HEK293 (cell line): ENCODE measurements around the gene PRKCQ.

Source experiments
- CTCF ChIA-PET: fragments of 350-600 bp; formaldehyde crosslinking; extraction: SDS; loops from one replicate; lab custom pipeline; 2021; ENCODE audit warnings: antibody characterized with exemption; lab: Yijun Ruan, JAX
- POLR2A ChIA-PET: fragments of 300-600 bp; formaldehyde crosslinking; extraction: SDS; loops from one replicate; lab custom pipeline; 2020; ENCODE audit warnings: antibody characterized with exemption, inconsistent platforms; lab: Yijun Ruan, JAX
- H3K27ac ChIP-seq: fragments of 200-500 bp; sonication (Bioruptor generic); 2 replicates; pipeline ENCODE4 v1.5.1; 2014; ENCODE audit warnings: low read depth, low read length, control low read depth, inconsistent platforms; ENCODE audit errors: extremely low read depth
- H3K36me3 ChIP-seq, 2 experiments: fragments of 200-500 bp in 1 of 2; sonication (Bioruptor generic) in 1 of 2; 1 replicate in 1 of 2; 2 replicates in 1 of 2; pipeline ENCODE4 v1.5.1; 2014 to 2017; ENCODE audit warnings: inconsistent platforms in 2 of 2, low read length in 2 of 2; ENCODE audit not compliant: control insufficient read depth in 2 of 2, insufficient read depth in 1 of 2
- H3K4me1 ChIP-seq: fragments of 200-500 bp; sonication (Bioruptor generic); 2 replicates; pipeline ENCODE4 v1.5.1; 2014; ENCODE audit warnings: mild to moderate bottlenecking, low read length, inconsistent platforms; ENCODE audit not compliant: control insufficient read depth, insufficient read depth
- H3K4me3 ChIP-seq: 2 replicates; pipeline ENCODE4 v1.5.1; 2011; ENCODE audit warnings: low read depth, mild to moderate bottlenecking, control low read depth, low read length, moderate library complexity
- H3K9me3 ChIP-seq: fragments of 200-500 bp; sonication (Bioruptor generic); 2 replicates; pipeline ENCODE4 v1.5.1; 2014; ENCODE audit warnings: low read depth, low read length, inconsistent platforms; ENCODE audit not compliant: control insufficient read depth, insufficient read depth
- KLF17 ChIP-seq: fragments of 450-650 bp; formaldehyde crosslinking; IDR thresholded peaks from 2 replicates; pipeline ENCODE4 v1.5.1; 2016; ENCODE audit warnings: missing biosample characterization, missing genetic modification characterization
- OSR2 ChIP-seq: fragments of 450-650 bp; formaldehyde crosslinking; IDR thresholded peaks from 2 replicates; pipeline ENCODE4 v1.5.1; 2016; ENCODE audit warnings: missing biosample characterization, missing genetic modification characterization
- SCRT1 ChIP-seq: fragments of 450-650 bp; formaldehyde crosslinking; IDR thresholded peaks from 2 replicates; pipeline ENCODE4 v1.5.1; 2016; ENCODE audit warnings: missing biosample characterization, missing genetic modification characterization, borderline replicate concordance
- SP2 ChIP-seq: fragments of 450-650 bp; formaldehyde crosslinking; IDR thresholded peaks from 2 replicates; pipeline ENCODE4 v1.5.1; 2016; ENCODE audit warnings: missing biosample characterization, missing genetic modification characterization
- TRIM28 ChIP-seq: IDR thresholded peaks from 2 replicates; pipeline ENCODE4 v1.6.1; 2011; ENCODE audit warnings: low read length, control low read depth, borderline replicate concordance
- ZBTB48 ChIP-seq: fragments of 450-650 bp; formaldehyde crosslinking; IDR thresholded peaks from 2 replicates; pipeline ENCODE4 v1.5.1; 2016; ENCODE audit warnings: missing biosample characterization, missing genetic modification characterization
- ZBTB49 ChIP-seq: fragments of 450-650 bp; formaldehyde crosslinking; IDR thresholded peaks from 2 replicates; pipeline ENCODE4 v1.5.1; 2016; ENCODE audit warnings: missing biosample characterization, missing genetic modification characterization, low read depth
- ZBTB8A ChIP-seq: fragments of 450-650 bp; formaldehyde crosslinking; IDR thresholded peaks from 2 replicates; pipeline ENCODE4 v1.5.1; 2016; ENCODE audit warnings: missing biosample characterization, missing genetic modification characterization
- ZEB2 ChIP-seq: fragments of 450-650 bp; formaldehyde crosslinking; IDR thresholded peaks from 2 replicates; pipeline ENCODE4 v1.5.1; 2016; ENCODE audit warnings: missing biosample characterization, missing genetic modification characterization
- ZNF114 ChIP-seq: fragments of 450-650 bp; formaldehyde crosslinking; IDR thresholded peaks from 2 replicates; pipeline ENCODE4 v1.5.0; 2017; ENCODE audit warnings: missing biosample characterization, missing genetic modification characterization
- ZNF121 ChIP-seq: fragments of 450-650 bp; formaldehyde crosslinking; IDR thresholded peaks from 2 replicates; pipeline ENCODE4 v1.5.1; 2016; ENCODE audit warnings: missing biosample characterization, missing genetic modification characterization
- ZNF16 ChIP-seq: fragments of 450-650 bp; formaldehyde crosslinking; IDR thresholded peaks from 2 replicates; pipeline ENCODE4 v1.5.1; 2016; ENCODE audit warnings: low read depth, missing biosample characterization, missing genetic modification characterization
- ZNF223 ChIP-seq: fragments of 450-650 bp; formaldehyde crosslinking; IDR thresholded peaks from 2 replicates; pipeline ENCODE4 v1.5.1; 2016; ENCODE audit warnings: missing biosample characterization, missing genetic modification characterization
- ZNF266 ChIP-seq: fragments of 450-650 bp; formaldehyde crosslinking; IDR thresholded peaks from 2 replicates; pipeline ENCODE4 v1.5.1; 2016; ENCODE audit warnings: missing biosample characterization, missing genetic modification characterization, low read depth
- ZNF274 ChIP-seq, 2 experiments: fragments of 200-500 bp in 1 of 2; fragments of 450-650 bp in 1 of 2; sonication (Bioruptor generic) in 1 of 2; formaldehyde crosslinking in 1 of 2; IDR thresholded peaks; 2 replicates each; pipeline versions ENCODE4 v1.5.1 to v1.6.1; 2014 to 2016; ENCODE audit warnings: borderline replicate concordance in 1 of 2, inconsistent platforms in 1 of 2, low read length in 1 of 2, missing biosample characterization in 1 of 2, missing genetic modification characterization in 1 of 2
- ZNF404 ChIP-seq: fragments of 450-650 bp; formaldehyde crosslinking; IDR thresholded peaks from 2 replicates; pipeline ENCODE4 v1.5.1; 2017; ENCODE audit warnings: missing biosample characterization, missing genetic modification characterization
- ZNF416 ChIP-seq: fragments of 450-650 bp; formaldehyde crosslinking; IDR thresholded peaks from 2 replicates; pipeline ENCODE4 v1.5.1; 2016; ENCODE audit warnings: missing biosample characterization, missing genetic modification characterization
- ZNF473 ChIP-seq: fragments of 450-650 bp; formaldehyde crosslinking; IDR thresholded peaks from 2 replicates; pipeline ENCODE4 v1.5.1; 2017; ENCODE audit warnings: missing biosample characterization, missing genetic modification characterization
- ZNF510 ChIP-seq: fragments of 450-650 bp; formaldehyde crosslinking; IDR thresholded peaks from 2 replicates; pipeline ENCODE4 v1.5.1; 2018; ENCODE audit warnings: mild to moderate bottlenecking, missing genetic modification characterization, missing biosample characterization; ENCODE audit not compliant: insufficient replicate concordance
- ZNF521 ChIP-seq: fragments of 450-650 bp; formaldehyde crosslinking; IDR thresholded peaks from 2 replicates; pipeline ENCODE4 v1.5.1; 2017; ENCODE audit warnings: missing biosample characterization, mild to moderate bottlenecking, missing genetic modification characterization
- ZNF561 ChIP-seq: fragments of 450-650 bp; IDR thresholded peaks from 2 replicates; pipeline ENCODE4 v1.5.1; 2018; ENCODE audit warnings: missing biosample characterization, missing genetic modification characterization, borderline replicate concordance
- ZNF580 ChIP-seq: fragments of 450-650 bp; formaldehyde crosslinking; IDR thresholded peaks from 2 replicates; pipeline ENCODE4 v1.5.1; 2016; ENCODE audit warnings: missing biosample characterization, missing genetic modification characterization
- ZNF600 ChIP-seq: fragments of 450-650 bp; formaldehyde crosslinking; IDR thresholded peaks from 2 replicates; pipeline ENCODE4 v1.5.1; 2016; ENCODE audit warnings: missing biosample characterization, missing genetic modification characterization
- ZNF624 ChIP-seq: fragments of 450-650 bp; formaldehyde crosslinking; IDR thresholded peaks from 2 replicates; pipeline ENCODE4 v1.5.1; 2017; ENCODE audit warnings: missing biosample characterization, missing genetic modification characterization
- ZNF768 ChIP-seq: fragments of 450-650 bp; formaldehyde crosslinking; IDR thresholded peaks from 2 replicates; pipeline ENCODE4 v1.5.1; 2018; ENCODE audit warnings: missing biosample characterization, mild to moderate bottlenecking, missing genetic modification characterization
- ZNF843 ChIP-seq: fragments of 450-650 bp; formaldehyde crosslinking; IDR thresholded peaks from 2 replicates; pipeline ENCODE4 v1.5.1; 2016; ENCODE audit warnings: missing biosample characterization, missing genetic modification characterization

The PRKCQ gene

GRCh38 chr10:6553937-6554336 lies 26.1 kb downstream of the PRKCQ start:
- ChIA-PET POLR2A (no interaction called here), CTCF (no interaction called here)
- H3K4me1 ChIP-seq: no peaks in the 10 kb centered on the region
- H3K9me3 ChIP-seq: no peaks in the 10 kb centered on the region
- TF ChIP-seq ZNF768 (peak; percentile 44; the same call in 1 of the 2 replicates), ZNF416 (tag by site-specific recombination) (no peak)
- no peaks in the 10 kb centered on the region for H3K36me3 ChIP-seq
- no peak overlapping the region for H3K27ac ChIP-seq
- H3K4me3 ChIP-seq: no peak overlapping the region

GRCh38 chr10:6543431-6544005 lies 36.6 kb downstream of the PRKCQ start:
- no peaks in the 10 kb centered on the region for H3K4me1 ChIP-seq
- ChIA-PET POLR2A (no interaction called here), CTCF (no interaction called here)

GRCh38 chr10:6542999-6543430 lies 37.1 kb downstream of the PRKCQ start:
- H3K4me1 ChIP-seq: no peaks in the 10 kb centered on the region
- no peaks in the 10 kb centered on the region for H3K36me3 ChIP-seq
- ChIA-PET CTCF (no interaction called here), POLR2A (no interaction called here)
- no peak overlapping the region for H3K27ac ChIP-seq
- TF ChIP-seq ZNF521 (tag by site-specific recombination) (no peak), ZNF223 (tag by site-specific recombination) (no peak), TRIM28 (no peak), ZNF121 (tag by site-specific recombination) (no peak), ZNF624 (tag by site-specific recombination) (no peak), ZNF274 (IDR thresholded peaks at IDR 0.05; ENCODE audit: low read length) (no peak), ZNF274 (tag by site-specific recombination; IDR thresholded peaks at IDR 0.05; ENCODE audit: borderline replicate concordance) (no peak), KLF17 (tag by site-specific recombination) (no peak), SCRT1 (tag by site-specific recombination) (no peak), ZNF266 (no peak), ZNF600 (tag by site-specific recombination) (no peak), ZNF580 (no peak), SP2 (tag by site-specific recombination) (no peak), ZNF114 (no peak), ZNF843 (tag by site-specific recombination) (no peak), ZNF473 (tag by site-specific recombination) (no peak)
- no peaks in the 10 kb centered on the region for H3K9me3 ChIP-seq
- H3K4me3 ChIP-seq: no peak overlapping the region

More at GRCh38 chr10:6543431-6544005, 36.6 kb downstream of the PRKCQ start:
- H3K9me3 ChIP-seq: no peaks in the 10 kb centered on the region
- H3K27ac ChIP-seq: no peak overlapping the region
- TF ChIP-seq ZEB2 (tag by site-specific recombination) (no peak), ZBTB48 (tag by site-specific recombination) (no peak), ZNF561 (tag by site-specific recombination) (no peak), TRIM28 (no peak), OSR2 (tag by site-specific recombination) (no peak), ZNF404 (tag by site-specific recombination) (no peak), ZBTB49 (tag by site-specific recombination) (no peak), ZNF16 (tag by site-specific recombination) (no peak), ZBTB8A (tag by site-specific recombination) (no peak), ZNF510 (no peak)
- H3K4me3 ChIP-seq: no peak overlapping the region
- H3K36me3 ChIP-seq: no peaks in the 10 kb centered on the region
